HEK293 (cell line): ENCODE data around the gene RALY.
A peak's percentile ranks its signal among the peaks of the same experiment; 100 is the strongest.

ENCODE experiments used
- CTCF ChIA-PET: fragments of 350-600 bp; formaldehyde crosslinking; extraction: SDS; loops from one replicate; lab custom pipeline; 2021; ENCODE audit warnings: antibody characterized with exemption; lab: Yijun Ruan, JAX
- POLR2A ChIA-PET: fragments of 300-600 bp; formaldehyde crosslinking; extraction: SDS; loops from one replicate; lab custom pipeline; 2020; ENCODE audit warnings: antibody characterized with exemption, inconsistent platforms; lab: Yijun Ruan, JAX
- H3K27ac ChIP-seq: fragments of 200-500 bp; sonication (Bioruptor generic); 2 replicates; pipeline ENCODE4 v1.5.1; 2014; ENCODE audit warnings: low read depth, low read length, control low read depth, inconsistent platforms; ENCODE audit errors: extremely low read depth
- H3K36me3 ChIP-seq, 2 experiments: fragments of 200-500 bp in 1 of 2; sonication (Bioruptor generic) in 1 of 2; 1 replicate in 1 of 2; 2 replicates in 1 of 2; pipeline ENCODE4 v1.5.1; 2014 to 2017; ENCODE audit warnings: inconsistent platforms in 2 of 2, low read length in 2 of 2; ENCODE audit not compliant: control insufficient read depth in 2 of 2, insufficient read depth in 1 of 2
- H3K4me1 ChIP-seq: fragments of 200-500 bp; sonication (Bioruptor generic); 2 replicates; pipeline ENCODE4 v1.5.1; 2014; ENCODE audit warnings: mild to moderate bottlenecking, low read length, inconsistent platforms; ENCODE audit not compliant: control insufficient read depth, insufficient read depth
- H3K4me3 ChIP-seq: 2 replicates; pipeline ENCODE4 v1.5.1; 2011; ENCODE audit warnings: low read depth, mild to moderate bottlenecking, control low read depth, low read length, moderate library complexity
- H3K9me3 ChIP-seq: fragments of 200-500 bp; sonication (Bioruptor generic); 2 replicates; pipeline ENCODE4 v1.5.1; 2014; ENCODE audit warnings: low read depth, low read length, inconsistent platforms; ENCODE audit not compliant: control insufficient read depth, insufficient read depth
- HOXD13 ChIP-seq: sonication (generic); formaldehyde crosslinking; IDR thresholded peaks from 2 replicates; pipeline ENCODE4 v1.8.0; 2022; ENCODE audit warnings: missing genetic modification reagents, borderline replicate concordance
- KLF1 ChIP-seq: fragments of 450-650 bp; formaldehyde crosslinking; IDR thresholded peaks from 2 replicates; pipeline ENCODE4 v1.5.1; 2016; ENCODE audit warnings: missing biosample characterization, missing genetic modification characterization
- KLF7 ChIP-seq: fragments of 450-650 bp; formaldehyde crosslinking; IDR thresholded peaks from 2 replicates; pipeline ENCODE4 v1.5.1; 2016; ENCODE audit warnings: missing biosample characterization, missing genetic modification characterization, borderline replicate concordance
- MEIS1 ChIP-seq: sonication (generic); formaldehyde crosslinking; IDR thresholded peaks from 2 replicates; pipeline ENCODE4 v1.8.1; 2022; ENCODE audit warnings: missing genetic modification reagents, mild to moderate bottlenecking, borderline replicate concordance
- ZBTB8A ChIP-seq: fragments of 450-650 bp; formaldehyde crosslinking; IDR thresholded peaks from 2 replicates; pipeline ENCODE4 v1.5.1; 2016; ENCODE audit warnings: missing biosample characterization, missing genetic modification characterization
- ZNF610 ChIP-seq: fragments of 450-650 bp; formaldehyde crosslinking; IDR thresholded peaks from 2 replicates; pipeline ENCODE4 v1.5.1; 2016; ENCODE audit warnings: missing biosample characterization, missing genetic modification characterization, borderline replicate concordance
- ZSCAN16 ChIP-seq: fragments of 450-650 bp; formaldehyde crosslinking; IDR thresholded peaks from 2 replicates; pipeline ENCODE4 v1.5.1; 2016; ENCODE audit warnings: missing biosample characterization, missing genetic modification characterization
- TF ChIP-seq, protein P1 (sequence below): fragments of 450-650 bp; formaldehyde crosslinking; IDR thresholded peaks from 2 replicates; pipeline ENCODE4 v1.5.1; 2016; ENCODE audit warnings: missing biosample characterization, missing genetic modification characterization
- TF ChIP-seq, protein P2 (sequence below): fragments of 450-650 bp; formaldehyde crosslinking; IDR thresholded peaks from 2 replicates; pipeline ENCODE4 v1.5.1; 2016; ENCODE audit warnings: missing biosample characterization, missing genetic modification characterization
- TF ChIP-seq, protein P3 (sequence below): fragments of 450-650 bp; formaldehyde crosslinking; IDR thresholded peaks from 2 replicates; pipeline ENCODE4 v1.5.1; 2016; ENCODE audit warnings: missing biosample characterization, missing genetic modification characterization, borderline replicate concordance

Gene RALY

DNA sequence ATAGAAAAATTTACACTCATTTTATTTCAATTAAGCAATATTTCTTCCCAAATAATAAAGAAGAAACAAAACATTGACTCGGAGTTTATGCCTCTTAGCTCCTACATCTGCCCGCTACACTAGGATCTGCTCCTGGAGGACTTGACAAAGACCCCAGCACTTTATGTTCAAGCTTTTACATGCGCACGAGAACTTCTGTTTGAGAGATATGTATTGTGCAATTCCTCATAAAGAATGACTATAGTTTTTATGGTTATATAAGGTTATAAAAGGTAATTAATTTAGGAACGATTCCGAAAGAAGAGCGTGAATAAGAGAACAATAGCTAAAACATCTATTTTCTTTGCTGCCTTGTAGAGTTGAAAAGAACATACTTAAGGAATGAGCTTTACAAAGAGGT, 12.4 kb upstream of the RALY start (continued):
- TF ChIP-seq, protein P1, sequence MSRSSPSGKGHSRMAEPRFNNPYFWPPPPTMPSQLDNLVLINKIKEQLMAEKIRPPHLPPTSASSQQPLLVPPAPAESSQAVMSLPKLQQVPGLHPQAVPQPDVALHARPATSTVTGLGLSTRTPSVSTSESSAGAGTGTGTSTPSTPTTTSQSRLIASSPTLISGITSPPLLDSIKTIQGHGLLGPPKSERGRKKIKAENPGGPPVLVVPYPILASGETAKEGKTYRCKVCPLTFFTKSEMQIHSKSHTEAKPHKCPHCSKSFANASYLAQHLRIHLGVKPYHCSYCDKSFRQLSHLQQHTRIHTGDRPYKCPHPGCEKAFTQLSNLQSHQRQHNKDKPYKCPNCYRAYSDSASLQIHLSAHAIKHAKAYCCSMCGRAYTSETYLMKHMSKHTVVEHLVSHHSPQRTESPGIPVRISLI (tag by site-specific recombination), result no peak

DNA sequence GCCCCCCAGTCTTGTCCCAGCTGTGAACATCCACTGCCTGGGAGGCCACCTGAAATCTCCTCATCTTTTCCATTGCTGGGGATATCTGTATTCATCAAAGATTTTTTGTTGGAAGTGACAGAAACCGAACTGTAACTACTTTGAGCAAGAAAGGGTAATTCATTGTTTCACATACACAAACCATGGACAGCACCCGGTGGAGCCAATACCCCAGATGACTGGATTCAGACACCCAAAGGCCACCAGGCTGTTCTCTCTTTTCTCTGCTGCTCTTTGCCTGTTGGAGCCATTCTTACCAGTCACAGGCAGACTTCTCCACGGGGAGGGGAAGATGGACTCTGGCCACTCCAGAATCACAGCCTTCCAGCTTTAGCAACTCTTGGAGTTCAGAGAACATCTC, 11.7 kb upstream of the RALY start:
- CTCF ChIA-PET, result no interaction called here
- Histone ChIP-seq H3K4me1 (no peaks in the 10 kb centered on the region), H3K4me3 (no peak overlapping the region), H3K36me3 (no peaks in the 10 kb centered on the region), H3K9me3 (no peaks in the 10 kb centered on the region), H3K27ac (no peak overlapping the region)
- no peak for TF ChIP-seq ZBTB8A (tag by site-specific recombination)
- TF ChIP-seq, protein P2, sequence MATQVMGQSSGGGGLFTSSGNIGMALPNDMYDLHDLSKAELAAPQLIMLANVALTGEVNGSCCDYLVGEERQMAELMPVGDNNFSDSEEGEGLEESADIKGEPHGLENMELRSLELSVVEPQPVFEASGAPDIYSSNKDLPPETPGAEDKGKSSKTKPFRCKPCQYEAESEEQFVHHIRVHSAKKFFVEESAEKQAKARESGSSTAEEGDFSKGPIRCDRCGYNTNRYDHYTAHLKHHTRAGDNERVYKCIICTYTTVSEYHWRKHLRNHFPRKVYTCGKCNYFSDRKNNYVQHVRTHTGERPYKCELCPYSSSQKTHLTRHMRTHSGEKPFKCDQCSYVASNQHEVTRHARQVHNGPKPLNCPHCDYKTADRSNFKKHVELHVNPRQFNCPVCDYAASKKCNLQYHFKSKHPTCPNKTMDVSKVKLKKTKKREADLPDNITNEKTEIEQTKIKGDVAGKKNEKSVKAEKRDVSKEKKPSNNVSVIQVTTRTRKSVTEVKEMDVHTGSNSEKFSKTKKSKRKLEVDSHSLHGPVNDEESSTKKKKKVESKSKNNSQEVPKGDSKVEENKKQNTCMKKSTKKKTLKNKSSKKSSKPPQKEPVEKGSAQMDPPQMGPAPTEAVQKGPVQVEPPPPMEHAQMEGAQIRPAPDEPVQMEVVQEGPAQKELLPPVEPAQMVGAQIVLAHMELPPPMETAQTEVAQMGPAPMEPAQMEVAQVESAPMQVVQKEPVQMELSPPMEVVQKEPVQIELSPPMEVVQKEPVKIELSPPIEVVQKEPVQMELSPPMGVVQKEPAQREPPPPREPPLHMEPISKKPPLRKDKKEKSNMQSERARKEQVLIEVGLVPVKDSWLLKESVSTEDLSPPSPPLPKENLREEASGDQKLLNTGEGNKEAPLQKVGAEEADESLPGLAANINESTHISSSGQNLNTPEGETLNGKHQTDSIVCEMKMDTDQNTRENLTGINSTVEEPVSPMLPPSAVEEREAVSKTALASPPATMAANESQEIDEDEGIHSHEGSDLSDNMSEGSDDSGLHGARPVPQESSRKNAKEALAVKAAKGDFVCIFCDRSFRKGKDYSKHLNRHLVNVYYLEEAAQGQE, result peak; percentile 91
- POLR2A ChIA-PET, result interaction anchor here (0.6 to 2.8 kb wide), 2 partner anchors 11 kb away, joined by 3 to 14 read pairs; partner anchors contain the start of gene RALY

DNA sequence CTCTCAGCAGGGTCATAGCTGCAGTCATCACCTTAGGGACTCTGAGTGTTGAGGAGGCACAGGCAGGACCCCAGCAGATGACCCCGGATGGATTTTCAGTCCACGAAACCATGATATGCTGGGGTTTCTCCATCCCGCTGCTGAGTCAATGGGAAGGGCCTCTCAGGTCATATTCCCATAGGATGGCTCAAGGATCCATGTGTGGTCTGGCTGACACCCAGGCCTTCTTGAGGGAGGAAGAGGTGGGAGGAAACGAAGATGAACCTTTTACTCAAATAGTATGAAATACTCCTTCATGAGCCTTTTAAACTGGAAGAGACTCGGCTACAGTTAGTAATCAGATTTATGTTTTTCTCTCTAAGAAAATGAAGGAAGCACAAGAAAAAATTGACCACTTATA, 10.3 kb upstream of the RALY start:
- Histone ChIP-seq H3K9me3 (no peaks in the 10 kb centered on the region), H3K4me3 (no peak overlapping the region), H3K4me1 (no peaks in the 10 kb centered on the region), H3K27ac (no peak overlapping the region), H3K36me3 (no peaks in the 10 kb centered on the region)
- ChIA-PET POLR2A (interaction anchor here (0.6 to 1.1 kb wide), 2 partner anchors 10 to 755 kb away, joined by 3 to 4 read pairs; partner anchors contain the start of gene RALY), CTCF (interaction anchor here (0.6 to 1.1 kb wide), 2 partner anchors 20 to 129 kb away, joined by 3 to 4 read pairs; no protein-coding TSS in a partner anchor)
- TF ChIP-seq HOXD13 (CRISPR knock-in tag) (no peak), KLF7 (tag by site-specific recombination) (no peak), KLF1 (tag by site-specific recombination) (no peak), MEIS1 (CRISPR knock-in tag) (no peak), ZNF610 (tag by site-specific recombination) (no peak), ZSCAN16 (tag by site-specific recombination) (no peak)
- TF ChIP-seq, protein P3, sequence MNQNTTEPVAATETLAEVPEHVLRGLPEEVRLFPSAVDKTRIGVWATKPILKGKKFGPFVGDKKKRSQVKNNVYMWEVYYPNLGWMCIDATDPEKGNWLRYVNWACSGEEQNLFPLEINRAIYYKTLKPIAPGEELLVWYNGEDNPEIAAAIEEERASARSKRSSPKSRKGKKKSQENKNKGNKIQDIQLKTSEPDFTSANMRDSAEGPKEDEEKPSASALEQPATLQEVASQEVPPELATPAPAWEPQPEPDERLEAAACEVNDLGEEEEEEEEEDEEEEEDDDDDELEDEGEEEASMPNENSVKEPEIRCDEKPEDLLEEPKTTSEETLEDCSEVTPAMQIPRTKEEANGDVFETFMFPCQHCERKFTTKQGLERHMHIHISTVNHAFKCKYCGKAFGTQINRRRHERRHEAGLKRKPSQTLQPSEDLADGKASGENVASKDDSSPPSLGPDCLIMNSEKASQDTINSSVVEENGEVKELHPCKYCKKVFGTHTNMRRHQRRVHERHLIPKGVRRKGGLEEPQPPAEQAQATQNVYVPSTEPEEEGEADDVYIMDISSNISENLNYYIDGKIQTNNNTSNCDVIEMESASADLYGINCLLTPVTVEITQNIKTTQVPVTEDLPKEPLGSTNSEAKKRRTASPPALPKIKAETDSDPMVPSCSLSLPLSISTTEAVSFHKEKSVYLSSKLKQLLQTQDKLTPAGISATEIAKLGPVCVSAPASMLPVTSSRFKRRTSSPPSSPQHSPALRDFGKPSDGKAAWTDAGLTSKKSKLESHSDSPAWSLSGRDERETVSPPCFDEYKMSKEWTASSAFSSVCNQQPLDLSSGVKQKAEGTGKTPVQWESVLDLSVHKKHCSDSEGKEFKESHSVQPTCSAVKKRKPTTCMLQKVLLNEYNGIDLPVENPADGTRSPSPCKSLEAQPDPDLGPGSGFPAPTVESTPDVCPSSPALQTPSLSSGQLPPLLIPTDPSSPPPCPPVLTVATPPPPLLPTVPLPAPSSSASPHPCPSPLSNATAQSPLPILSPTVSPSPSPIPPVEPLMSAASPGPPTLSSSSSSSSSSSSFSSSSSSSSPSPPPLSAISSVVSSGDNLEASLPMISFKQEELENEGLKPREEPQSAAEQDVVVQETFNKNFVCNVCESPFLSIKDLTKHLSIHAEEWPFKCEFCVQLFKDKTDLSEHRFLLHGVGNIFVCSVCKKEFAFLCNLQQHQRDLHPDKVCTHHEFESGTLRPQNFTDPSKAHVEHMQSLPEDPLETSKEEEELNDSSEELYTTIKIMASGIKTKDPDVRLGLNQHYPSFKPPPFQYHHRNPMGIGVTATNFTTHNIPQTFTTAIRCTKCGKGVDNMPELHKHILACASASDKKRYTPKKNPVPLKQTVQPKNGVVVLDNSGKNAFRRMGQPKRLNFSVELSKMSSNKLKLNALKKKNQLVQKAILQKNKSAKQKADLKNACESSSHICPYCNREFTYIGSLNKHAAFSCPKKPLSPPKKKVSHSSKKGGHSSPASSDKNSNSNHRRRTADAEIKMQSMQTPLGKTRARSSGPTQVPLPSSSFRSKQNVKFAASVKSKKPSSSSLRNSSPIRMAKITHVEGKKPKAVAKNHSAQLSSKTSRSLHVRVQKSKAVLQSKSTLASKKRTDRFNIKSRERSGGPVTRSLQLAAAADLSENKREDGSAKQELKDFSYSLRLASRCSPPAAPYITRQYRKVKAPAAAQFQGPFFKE (tag by site-specific recombination), result no peak
